ENCODE results near the gene GRPEL1. TPM values are rescaled to one million over a fixed set of nuclear protein-coding genes. Genes with fewer than 3 reads are reported as not detected.

Gene GRPEL1
- total and polyA plus RNA-seq, 2 of the 13 experiments (the other 11 are each of a cell fraction or from before 2014, with no cell fraction given), result 32.3 to 141 TPM

DNA sequence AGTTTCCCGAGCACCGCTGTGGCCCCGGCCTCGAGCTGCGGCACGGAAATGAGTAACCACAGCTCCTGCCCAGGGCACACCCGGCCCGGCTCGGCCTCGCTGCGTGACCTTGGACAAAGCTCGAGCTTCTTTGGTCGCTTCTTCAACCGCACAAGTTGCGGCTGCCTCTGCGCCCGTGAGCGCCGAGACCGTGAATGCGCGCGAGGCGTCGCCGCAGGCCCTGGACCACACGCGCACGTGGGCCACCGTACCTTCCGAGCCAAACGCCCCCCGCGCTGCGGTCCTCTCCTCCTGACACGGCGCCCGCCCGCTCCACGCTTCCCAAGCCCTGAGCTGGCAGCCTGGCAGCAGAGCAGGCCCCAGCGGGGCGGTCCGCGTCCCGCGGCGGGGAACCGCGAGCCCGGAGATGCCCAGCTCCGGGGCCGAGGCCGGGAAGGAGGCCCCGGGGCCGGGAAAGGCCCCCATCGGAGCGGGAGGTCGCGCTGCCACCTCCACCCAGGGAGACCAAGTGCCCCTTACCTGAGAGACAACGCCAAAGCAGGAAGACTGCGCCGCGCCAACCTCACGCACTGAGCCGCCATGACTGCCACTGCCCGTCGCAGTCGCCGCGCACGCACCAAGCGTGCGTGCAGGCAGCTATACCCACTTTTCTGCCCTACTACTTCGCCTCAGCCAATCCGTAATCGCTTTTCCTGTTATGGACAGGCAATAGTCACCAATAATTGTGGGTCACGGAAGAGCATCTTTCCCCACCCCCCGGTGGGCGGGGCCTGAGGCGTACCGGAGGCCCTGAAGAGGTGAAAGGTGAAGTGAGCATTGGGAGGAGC, at the start of gene GRPEL1 (continued):
- TF ChIP-seq ZNF678 (CRISPR knock-in tag; IDR thresholded peaks at IDR 0.05) (peak; percentile 96), ARID2 (CRISPR knock-in tag; IDR thresholded peaks at IDR 0.05; ENCODE audit: borderline replicate concordance) (peak; percentile 29), GABPB1 (CRISPR knock-in tag; IDR thresholded peaks at IDR 0.05) (peak; percentile 66), ATF1 (CRISPR knock-in tag; IDR thresholded peaks at IDR 0.05) (peak; percentile 56; the same call in 1 of the 2 replicates), TAF1 (CRISPR knock-in tag; IDR thresholded peaks at IDR 0.05) (peak; percentile 92), ZNF737 (CRISPR knock-in tag; IDR thresholded peaks at IDR 0.05; ENCODE audit: borderline replicate concordance) (no peak), CCAR2 (optimal IDR thresholded peaks at IDR 0.05; ENCODE audit: low read depth, low read length) (no peak), ZNF761 (CRISPR knock-in tag; conservative IDR thresholded peaks at IDR 0.05) (peak; percentile 83), NKX3-1 (CRISPR knock-in tag; IDR thresholded peaks at IDR 0.05) (peak; percentile 20; the same call in 1 of the 2 replicates), ARNT (IDR thresholded peaks at IDR 0.05) (no peak), MXD4 (CRISPR knock-in tag; IDR thresholded peaks at IDR 0.05) (peak; percentile 60; the same call in 1 of the 2 replicates), RBAK (CRISPR knock-in tag; IDR thresholded peaks at IDR 0.05) (no peak), NCOA5 (CRISPR knock-in tag; IDR thresholded peaks at IDR 0.05) (no peak), ETV6 (CRISPR knock-in tag; conservative IDR thresholded peaks at IDR 0.05) (no peak), HNRNPK (IDR thresholded peaks at IDR 0.05; ENCODE audit: low read depth, low read length, poor library complexity, severe bottlenecking) (no peak), HIVEP1 (CRISPR knock-in tag; IDR thresholded peaks at IDR 0.05) (no peak), FOXM1 (CRISPR knock-in tag; IDR thresholded peaks at IDR 0.05) (no peak), HHEX (CRISPR knock-in tag; IDR thresholded peaks at IDR 0.05) (peak; percentile 27; the same call in 1 of the 2 replicates)
- TF ChIP-seq, protein P1, sequence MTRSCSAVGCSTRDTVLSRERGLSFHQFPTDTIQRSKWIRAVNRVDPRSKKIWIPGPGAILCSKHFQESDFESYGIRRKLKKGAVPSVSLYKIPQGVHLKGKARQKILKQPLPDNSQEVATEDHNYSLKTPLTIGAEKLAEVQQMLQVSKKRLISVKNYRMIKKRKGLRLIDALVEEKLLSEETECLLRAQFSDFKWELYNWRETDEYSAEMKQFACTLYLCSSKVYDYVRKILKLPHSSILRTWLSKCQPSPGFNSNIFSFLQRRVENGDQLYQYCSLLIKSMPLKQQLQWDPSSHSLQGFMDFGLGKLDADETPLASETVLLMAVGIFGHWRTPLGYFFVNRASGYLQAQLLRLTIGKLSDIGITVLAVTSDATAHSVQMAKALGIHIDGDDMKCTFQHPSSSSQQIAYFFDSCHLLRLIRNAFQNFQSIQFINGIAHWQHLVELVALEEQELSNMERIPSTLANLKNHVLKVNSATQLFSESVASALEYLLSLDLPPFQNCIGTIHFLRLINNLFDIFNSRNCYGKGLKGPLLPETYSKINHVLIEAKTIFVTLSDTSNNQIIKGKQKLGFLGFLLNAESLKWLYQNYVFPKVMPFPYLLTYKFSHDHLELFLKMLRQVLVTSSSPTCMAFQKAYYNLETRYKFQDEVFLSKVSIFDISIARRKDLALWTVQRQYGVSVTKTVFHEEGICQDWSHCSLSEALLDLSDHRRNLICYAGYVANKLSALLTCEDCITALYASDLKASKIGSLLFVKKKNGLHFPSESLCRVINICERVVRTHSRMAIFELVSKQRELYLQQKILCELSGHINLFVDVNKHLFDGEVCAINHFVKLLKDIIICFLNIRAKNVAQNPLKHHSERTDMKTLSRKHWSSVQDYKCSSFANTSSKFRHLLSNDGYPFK (CRISPR knock-in tag; IDR thresholded peaks at IDR 0.05; ENCODE audit: borderline replicate concordance), result peak; percentile 70
- TF ChIP-seq, protein P2, sequence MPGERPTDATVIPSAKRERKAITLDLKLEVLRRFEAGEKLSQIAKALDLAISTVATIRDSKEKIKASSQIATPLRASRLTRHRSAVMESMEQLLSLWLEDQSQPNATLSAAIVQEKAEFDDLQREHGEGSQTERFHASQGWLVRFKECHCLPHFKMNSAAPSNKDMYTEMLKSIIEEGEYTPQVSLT (CRISPR knock-in tag; IDR thresholded peaks at IDR 0.05; ENCODE audit: borderline replicate concordance, low read depth), result peak; percentile 64; the same call in 1 of the 2 replicates
- TF ChIP-seq, protein P3, sequence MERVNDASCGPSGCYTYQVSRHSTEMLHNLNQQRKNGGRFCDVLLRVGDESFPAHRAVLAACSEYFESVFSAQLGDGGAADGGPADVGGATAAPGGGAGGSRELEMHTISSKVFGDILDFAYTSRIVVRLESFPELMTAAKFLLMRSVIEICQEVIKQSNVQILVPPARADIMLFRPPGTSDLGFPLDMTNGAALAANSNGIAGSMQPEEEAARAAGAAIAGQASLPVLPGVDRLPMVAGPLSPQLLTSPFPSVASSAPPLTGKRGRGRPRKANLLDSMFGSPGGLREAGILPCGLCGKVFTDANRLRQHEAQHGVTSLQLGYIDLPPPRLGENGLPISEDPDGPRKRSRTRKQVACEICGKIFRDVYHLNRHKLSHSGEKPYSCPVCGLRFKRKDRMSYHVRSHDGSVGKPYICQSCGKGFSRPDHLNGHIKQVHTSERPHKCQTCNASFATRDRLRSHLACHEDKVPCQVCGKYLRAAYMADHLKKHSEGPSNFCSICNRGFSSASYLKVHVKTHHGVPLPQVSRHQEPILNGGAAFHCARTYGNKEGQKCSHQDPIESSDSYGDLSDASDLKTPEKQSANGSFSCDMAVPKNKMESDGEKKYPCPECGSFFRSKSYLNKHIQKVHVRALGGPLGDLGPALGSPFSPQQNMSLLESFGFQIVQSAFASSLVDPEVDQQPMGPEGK (CRISPR knock-in tag; IDR thresholded peaks at IDR 0.05), result no peak
- TF ChIP-seq, protein P4, sequence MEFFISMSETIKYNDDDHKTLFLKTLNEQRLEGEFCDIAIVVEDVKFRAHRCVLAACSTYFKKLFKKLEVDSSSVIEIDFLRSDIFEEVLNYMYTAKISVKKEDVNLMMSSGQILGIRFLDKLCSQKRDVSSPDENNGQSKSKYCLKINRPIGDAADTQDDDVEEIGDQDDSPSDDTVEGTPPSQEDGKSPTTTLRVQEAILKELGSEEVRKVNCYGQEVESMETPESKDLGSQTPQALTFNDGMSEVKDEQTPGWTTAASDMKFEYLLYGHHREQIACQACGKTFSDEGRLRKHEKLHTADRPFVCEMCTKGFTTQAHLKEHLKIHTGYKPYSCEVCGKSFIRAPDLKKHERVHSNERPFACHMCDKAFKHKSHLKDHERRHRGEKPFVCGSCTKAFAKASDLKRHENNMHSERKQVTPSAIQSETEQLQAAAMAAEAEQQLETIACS (CRISPR knock-in tag; IDR thresholded peaks at IDR 0.05), result peak; percentile 69

Measured in HepG2 (cell line).